Right kidney (tissue), 9 donors: Measurements from ENCODE around the gene GALK2.
A peak's percentile ranks its signal among the peaks of the same experiment; 100 is the strongest.

ENCODE experiments used
- DNase-seq: peaks from one replicate; pipeline ENCODE4 v3.0.0-alpha.2; 2016
- long read RNA-seq, 8 donors: transcript quantifications; one replicate each; lab custom pipeline, GENCODE V29; 2026

GALK2 gene
- long read RNA-seq, donor 1, full-length matches to known transcripts, result 4 of 4 reads
- long read RNA-seq, donor 1, partial matches to known transcripts, result 0 of 4 reads
- long read RNA-seq, donor 1, other reads (novel, unspliced or antisense), result 0 of 4 reads
- long read RNA-seq, donor 2, full-length matches to known transcripts, result 3 of 3 reads
- long read RNA-seq, donor 2, partial matches to known transcripts, result 0 of 3 reads
- long read RNA-seq, donor 2, other reads (novel, unspliced or antisense), result 0 of 3 reads
- long read RNA-seq, donor 3, full-length matches to known transcripts, result 4 of 4 reads
- long read RNA-seq, donor 3, partial matches to known transcripts, result 0 of 4 reads
- long read RNA-seq, donor 3, other reads (novel, unspliced or antisense), result 0 of 4 reads
- long read RNA-seq, donor 4, full-length matches to known transcripts, result 3 of 3 reads
- long read RNA-seq, donor 4, partial matches to known transcripts, result 0 of 3 reads
- long read RNA-seq, donor 4, other reads (novel, unspliced or antisense), result 0 of 3 reads
- long read RNA-seq, donor 5, full-length matches to known transcripts, result 5 of 5 reads
- long read RNA-seq, donor 5, partial matches to known transcripts, result 0 of 5 reads
- long read RNA-seq, donor 5, other reads (novel, unspliced or antisense), result 0 of 5 reads
- long read RNA-seq, donor 6, full-length matches to known transcripts, result 2 of 2 reads
- long read RNA-seq, donor 6, partial matches to known transcripts, result 0 of 2 reads
- long read RNA-seq, donor 6, other reads (novel, unspliced or antisense), result 0 of 2 reads
- long read RNA-seq, donor 7, result 0 reads
- long read RNA-seq, donor 8, full-length matches to known transcripts, result 4 of 10 reads
- long read RNA-seq, donor 8, partial matches to known transcripts, result 6 of 10 reads
- long read RNA-seq, donor 8, other reads (novel, unspliced or antisense), result 0 of 10 reads

GRCh38 chr15:49169880-49170597 lies at the start of gene GALK2:
TSS of gene GALK2 (plus strand) at chr15:49170247. CDS start at chr15:49170323, 76 bp downstream.
- peak; percentile 75 for DNase-seq

GRCh38 chr15:49120832-49121231 lies 49.2 kb upstream of the GALK2 start:
- DNase-seq, result no peak

- DNase-seq, result no peak
These were observed 48.1 kb upstream of the GALK2 start for GRCh38 chr15:49121901-49122300.

GRCh38 chr15:49122541-49123062 lies 47.4 kb upstream of the GALK2 start:
- DNase-seq, result no peak

- DNase-seq, result no peak
These were observed 45.7 kb upstream of the GALK2 start for GRCh38 chr15:49124371-49124770.

- DNase-seq, result no peak
These were observed 38.6 kb upstream of the GALK2 start for GRCh38 chr15:49131403-49131802.

- DNase-seq, result no peak
These were observed 35.2 kb upstream of the GALK2 start for GRCh38 chr15:49134683-49135341.

- DNase-seq, result no peak
These were observed 34.6 kb upstream of the GALK2 start for GRCh38 chr15:49135342-49135857.

GRCh38 chr15:49135911-49136310 lies 34.1 kb upstream of the GALK2 start:
- no peak for DNase-seq

- no peak for DNase-seq
These were observed 32.2 kb upstream of the GALK2 start for GRCh38 chr15:49137861-49138260.

GRCh38 chr15:49145651-49146609 lies 24.1 kb upstream of the GALK2 start:
- DNase-seq, result no peak

- no peak for DNase-seq
These were observed 21.7 kb upstream of the GALK2 start for GRCh38 chr15:49148298-49148697.

- DNase-seq, result no peak
These were observed 21.3 kb upstream of the GALK2 start for GRCh38 chr15:49148727-49149126.

GRCh38 chr15:49151831-49152230 lies 18.2 kb upstream of the GALK2 start:
- no peak for DNase-seq

GRCh38 chr15:49152552-49153312 lies 17.3 kb upstream of the GALK2 start:
- DNase-seq, result no peak

GRCh38 chr15:49154359-49154758 lies 15.7 kb upstream of the GALK2 start:
- no peak for DNase-seq

- no peak for DNase-seq
These were observed 15.3 kb upstream of the GALK2 start for GRCh38 chr15:49154799-49155109.

- DNase-seq, result peak; percentile 95
These were observed 14.8 kb upstream of the GALK2 start, which contains the start of gene COPS2 for GRCh38 chr15:49155110-49155833. TSS of gene COPS2 (minus strand) at chr15:49155599. CDS start at chr15:49155578, 21 bp downstream.
